GM20431 (cell line): ENCODE data around the gene ITSN2.

Source experiments
- in situ Hi-C: fragments of 300-500 bp; cut with MseI, MboI; formaldehyde crosslinking; loops from one replicate; pipeline ENCODE4 v1.15.0; 2020; ENCODE audit warnings: low sequenced_read_pairs; ENCODE audit not compliant: unreplicated experiment

The ITSN2 gene

GRCh38 chr2:24276349-24276899 is 83.9 kb downstream of the ITSN2 start:
- in situ Hi-C loops = no loop called here

GRCh38 chr2:24274809-24275208 is 85.5 kb downstream of the ITSN2 start:
- in situ Hi-C loops = no loop called here

- in situ Hi-C loops = no loop called here
Observed at GRCh38 chr2:24273598-24273997, 86.7 kb downstream of the ITSN2 start.

GRCh38 chr2:24272907-24273306 is 87.4 kb downstream of the ITSN2 start:
- in situ Hi-C loops = no loop called here

GRCh38 chr2:24272161-24272802 is 88.1 kb downstream of the ITSN2 start:
- in situ Hi-C loops = no loop called here

DNA sequence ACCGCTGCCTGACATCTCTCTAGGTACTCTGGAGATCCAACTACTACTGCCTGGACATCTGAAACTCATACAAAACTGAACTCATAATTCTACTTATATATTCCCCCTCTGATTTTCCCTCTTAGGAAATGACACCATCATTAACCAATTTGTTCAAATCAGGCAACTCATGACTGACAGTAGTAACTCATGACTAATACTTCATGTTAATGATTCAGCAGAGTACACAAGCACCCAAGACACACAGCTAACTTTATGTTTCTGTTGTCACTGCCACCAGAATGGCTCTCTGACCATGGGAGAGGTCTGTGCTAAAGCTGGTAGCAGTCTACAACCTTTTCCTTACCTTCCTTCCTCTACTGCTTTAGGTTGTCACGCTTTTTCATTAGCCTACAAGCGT is 91.1 kb downstream of the ITSN2 start:
- in situ Hi-C loops = no loop called here

- in situ Hi-C loops = no loop called here
Observed at GRCh38 chr2:24265212-24265611, 95.1 kb downstream of the ITSN2 start.

DNA sequence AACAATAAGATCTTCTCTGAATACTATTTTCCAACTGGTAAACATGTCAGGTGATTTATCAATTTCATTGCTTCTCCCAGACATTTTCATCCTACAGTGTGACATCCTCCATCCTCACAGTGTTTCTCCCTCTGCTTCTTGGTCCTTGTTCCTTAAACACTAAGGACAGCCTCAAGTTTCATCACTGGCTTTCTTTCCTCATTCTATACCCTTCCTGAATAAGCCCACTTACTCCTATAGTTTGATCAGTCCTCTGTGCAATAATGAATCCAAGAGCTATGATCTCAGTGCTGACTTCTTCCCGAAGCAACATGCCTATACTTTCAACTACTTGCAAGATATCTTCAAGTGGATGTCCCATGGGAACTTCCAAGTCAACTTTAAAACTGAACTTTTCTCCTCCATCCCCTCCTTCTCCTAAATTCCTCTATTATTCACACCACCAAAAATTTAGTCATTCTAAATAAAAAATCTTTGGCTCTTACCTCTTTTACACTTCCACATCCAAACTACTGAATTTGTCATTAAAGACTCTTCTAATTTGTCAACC is 97.8 kb downstream of the ITSN2 start:
- in situ Hi-C loops = no loop called here

- in situ Hi-C loops = no loop called here
Observed at GRCh38 chr2:24261441-24261840, 98.9 kb downstream of the ITSN2 start.

GRCh38 chr2:24259316-24259715 is 101.0 kb downstream of the ITSN2 start:
- in situ Hi-C loops = no loop called here

DNA sequence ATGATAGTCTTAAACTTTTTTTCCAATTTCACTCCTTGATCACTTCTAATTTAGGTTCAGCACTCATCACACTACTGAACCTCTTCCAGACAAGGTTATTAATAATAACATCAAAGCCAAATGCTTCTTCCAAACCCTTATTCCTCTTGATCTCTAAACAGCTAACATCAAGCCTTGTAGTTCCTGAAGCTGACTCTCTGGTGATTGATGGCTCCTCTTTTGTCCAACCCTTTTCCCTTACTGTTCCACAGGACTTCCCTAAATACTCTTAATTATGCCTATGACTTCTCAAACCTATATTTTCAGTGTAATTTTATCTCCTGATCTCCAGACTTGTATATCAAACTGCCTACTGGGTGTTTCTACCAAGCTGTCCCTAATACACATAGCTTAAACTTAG is 101.6 kb downstream of the ITSN2 start:
- in situ Hi-C loops = no loop called here

DNA sequence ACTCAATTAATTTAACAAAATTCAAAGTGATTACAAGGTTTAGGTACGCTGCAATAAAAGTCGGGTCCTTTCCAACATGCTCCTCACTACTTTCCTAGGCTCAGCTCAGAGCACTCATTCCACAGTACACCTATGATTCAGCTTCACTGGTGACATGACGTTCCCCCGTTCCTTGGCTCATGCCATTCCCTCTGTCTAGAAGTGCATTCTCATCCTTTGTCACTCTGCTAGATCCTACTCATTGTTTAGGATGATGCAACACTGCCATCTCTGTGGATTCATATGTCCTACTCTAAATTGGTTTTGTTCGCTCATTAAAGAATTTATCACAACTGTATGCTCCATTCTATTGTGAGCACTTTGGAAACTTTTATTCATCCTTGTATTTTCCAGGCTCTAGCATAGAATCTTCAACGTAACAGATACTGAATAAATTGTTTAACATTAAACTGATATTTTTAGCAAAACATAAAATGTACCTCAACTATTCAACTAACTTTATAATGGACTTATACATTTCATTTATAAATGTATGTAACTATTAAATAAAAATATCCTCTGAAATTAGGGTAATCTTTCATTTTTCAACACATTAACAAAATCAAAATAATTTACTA is 106.9 kb downstream of the ITSN2 start:
- in situ Hi-C loops = no loop called here

DNA sequence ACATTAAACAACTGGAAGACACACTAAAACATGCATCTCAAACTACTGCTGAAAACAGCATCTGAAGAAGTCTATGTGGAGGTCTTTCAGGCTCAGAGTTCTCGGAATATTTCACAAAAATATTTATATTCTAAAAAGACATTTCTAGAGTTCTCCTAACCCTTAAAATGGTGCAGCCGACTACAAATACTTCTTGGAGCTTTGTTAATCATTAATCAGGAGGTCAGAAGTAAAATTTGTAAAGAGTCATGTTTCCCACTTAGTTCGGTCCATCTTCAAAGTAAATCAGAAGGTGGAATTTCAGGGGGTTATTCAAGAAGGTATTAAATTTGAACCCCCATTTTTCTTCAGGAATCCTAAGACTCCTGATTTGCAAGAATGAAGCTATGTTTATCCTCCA is 112.7 kb downstream of the ITSN2 start:
- in situ Hi-C loops = loop anchor here (25.0 kb wide), 1 partner anchor 140 kb away; no protein-coding TSS in a partner anchor

DNA sequence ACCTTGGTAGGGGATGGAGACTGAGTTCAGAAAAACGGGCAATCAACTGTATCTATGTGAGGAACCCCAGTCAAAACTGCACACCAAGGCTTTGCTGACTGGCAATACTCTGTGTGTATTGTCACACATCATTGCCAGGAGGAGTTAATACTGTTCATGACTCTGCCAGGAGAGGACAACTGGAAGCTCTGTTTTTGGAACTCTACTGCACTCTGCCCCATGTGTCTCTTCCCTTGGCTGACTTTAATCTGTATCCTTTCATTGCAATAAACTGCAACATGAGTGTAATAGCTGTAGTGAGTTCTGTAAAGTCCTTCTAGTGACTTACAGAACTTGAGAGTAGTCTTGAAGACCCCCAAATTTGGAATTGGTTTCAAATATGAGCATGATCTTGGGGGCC is 113.2 kb downstream of the ITSN2 start:
- in situ Hi-C loops = loop anchor here (25.0 kb wide), 1 partner anchor 140 kb away; no protein-coding TSS in a partner anchor

GRCh38 chr2:24245986-24246776 is 114.2 kb downstream of the ITSN2 start:
- in situ Hi-C loops = loop anchor here (25.0 kb wide), 1 partner anchor 141 kb away; no protein-coding TSS in a partner anchor

GRCh38 chr2:24241528-24241927 is 118.8 kb downstream of the ITSN2 start:
- in situ Hi-C loops = loop anchor here (25.0 kb wide), 1 partner anchor 146 kb away; no protein-coding TSS in a partner anchor

- in situ Hi-C loops = loop anchor here (25.0 kb wide), 1 partner anchor 148 kb away; no protein-coding TSS in a partner anchor
Observed at GRCh38 chr2:24239553-24239952, 120.8 kb downstream of the ITSN2 start.

DNA sequence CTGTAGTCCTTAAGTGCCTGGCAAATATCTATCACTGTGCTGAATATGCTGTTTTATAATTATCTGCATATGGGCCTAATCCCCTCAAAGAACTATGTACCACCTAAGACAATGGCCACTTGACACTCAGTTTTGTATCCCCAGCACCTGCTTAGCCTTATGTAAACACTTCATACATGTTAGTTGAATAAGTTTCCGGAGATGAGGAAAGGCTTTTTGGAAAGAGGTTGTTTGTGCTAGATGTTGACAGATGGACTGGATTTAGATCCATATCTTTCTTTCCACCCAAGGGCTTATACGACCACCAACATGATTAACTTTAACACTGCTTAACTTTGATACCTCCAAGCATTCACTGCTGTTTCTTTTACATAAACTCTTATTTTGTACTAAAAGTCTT is 122.2 kb downstream of the ITSN2 start:
- in situ Hi-C loops = loop anchor here (25.0 kb wide), 1 partner anchor 149 kb away; no protein-coding TSS in a partner anchor

DNA sequence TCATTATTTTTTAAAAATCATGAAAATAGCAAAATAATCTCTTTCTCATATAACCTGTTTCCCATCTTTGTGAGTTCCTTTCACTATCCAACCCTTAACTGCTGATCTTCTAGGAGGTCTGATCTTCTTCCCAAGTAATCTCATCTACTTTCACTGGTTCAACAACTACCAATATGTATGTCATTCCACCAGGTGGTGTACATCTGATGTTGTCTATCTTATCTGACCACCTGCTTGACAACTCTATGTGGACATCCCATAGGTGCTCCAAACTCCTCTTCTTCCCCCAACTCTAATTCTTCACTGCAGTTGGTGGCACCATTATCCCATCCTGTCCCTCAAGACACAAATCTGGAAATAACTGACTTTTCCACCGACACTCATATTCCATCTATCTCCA is 123.0 kb downstream of the ITSN2 start:
- in situ Hi-C loops = loop anchor here (25.0 kb wide), 1 partner anchor 150 kb away; no protein-coding TSS in a partner anchor

- in situ Hi-C loops = loop anchor here (25.0 kb wide), 1 partner anchor 154 kb away; no protein-coding TSS in a partner anchor
Observed at GRCh38 chr2:24233321-24233720, 127.0 kb downstream of the ITSN2 start.
